Activated gamma-delta T cell treated with anti-CD3 and anti-CD28 coated beads, Interleukin-2, amount 50 U/mL, for 16 hours (primary cell): ENCODE data around the gene EAF2.
"Not testable (repeated sequence)": the region's sequence is repeated elsewhere in the genome, so short reads cannot be mapped to it uniquely, and the experiment has no call there.

ENCODE experiments used
- DNase-seq: peaks from one replicate; pipeline ENCODE4 v3.0.0-alpha.2; 2020; ENCODE audit warnings: low read depth

The EAF2 gene

DNA sequence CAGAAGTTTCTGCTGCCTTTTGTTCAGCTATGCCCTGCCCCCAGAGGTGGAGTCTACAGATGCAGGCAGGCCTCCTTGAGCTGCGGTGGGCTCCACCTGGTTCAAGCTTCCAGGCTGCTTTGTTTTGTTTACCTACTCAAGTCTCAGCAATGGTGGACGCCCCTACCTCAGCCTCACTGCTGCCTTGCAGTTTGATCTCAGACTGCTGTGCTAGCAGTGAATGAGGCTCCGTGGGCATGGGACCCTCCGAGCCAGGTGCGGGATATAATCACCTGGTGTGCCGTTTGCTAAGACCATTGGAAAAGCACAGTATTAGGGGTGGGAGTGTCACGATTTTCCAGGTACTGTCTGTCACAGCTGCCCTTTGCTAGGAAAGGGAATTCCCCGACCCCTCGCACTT lies 28.2 kb downstream of the EAF2 start:
- not testable (repeated sequence) for DNase-seq

DNA sequence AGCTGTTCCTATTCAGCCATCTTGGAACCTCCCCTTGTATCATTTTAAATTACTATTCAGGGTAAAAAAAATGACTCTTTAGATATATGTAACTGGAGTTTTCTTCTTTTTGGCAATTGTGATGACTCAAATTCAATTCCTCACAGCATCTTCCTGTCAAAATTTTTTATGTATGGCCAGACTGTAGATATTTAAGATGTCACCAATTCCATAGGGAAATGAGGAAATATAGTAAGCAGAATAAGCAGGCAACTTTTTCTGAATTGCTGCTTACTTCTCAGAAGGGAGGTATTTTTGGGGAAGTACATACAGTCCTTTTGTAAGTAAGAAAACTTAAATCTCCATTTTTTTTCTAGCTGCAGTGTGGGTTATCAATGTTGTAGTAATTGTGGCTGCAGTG lies 28.8 kb downstream of the EAF2 start:
- DNase-seq, result no peak

DNA sequence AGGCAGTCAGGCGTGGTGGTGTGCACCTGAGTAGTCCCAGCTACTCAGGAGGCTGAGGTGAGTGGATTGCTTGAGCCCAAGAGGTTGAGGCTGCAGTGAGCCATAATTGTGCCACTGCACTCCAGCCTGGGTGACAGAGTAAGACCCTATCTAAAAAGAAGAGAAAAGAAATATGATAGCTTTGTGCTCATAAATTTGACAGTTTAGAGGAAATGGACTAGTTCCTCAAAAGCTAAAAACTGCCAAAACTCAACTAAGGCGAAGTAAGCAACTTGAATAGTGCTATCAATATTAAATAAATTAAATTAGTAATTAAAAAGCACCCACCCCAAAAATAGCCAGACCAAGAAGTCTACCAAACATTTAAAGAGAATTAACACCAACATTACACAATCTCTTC lies 34.7 kb downstream of the EAF2 start:
- no peak for DNase-seq

DNA sequence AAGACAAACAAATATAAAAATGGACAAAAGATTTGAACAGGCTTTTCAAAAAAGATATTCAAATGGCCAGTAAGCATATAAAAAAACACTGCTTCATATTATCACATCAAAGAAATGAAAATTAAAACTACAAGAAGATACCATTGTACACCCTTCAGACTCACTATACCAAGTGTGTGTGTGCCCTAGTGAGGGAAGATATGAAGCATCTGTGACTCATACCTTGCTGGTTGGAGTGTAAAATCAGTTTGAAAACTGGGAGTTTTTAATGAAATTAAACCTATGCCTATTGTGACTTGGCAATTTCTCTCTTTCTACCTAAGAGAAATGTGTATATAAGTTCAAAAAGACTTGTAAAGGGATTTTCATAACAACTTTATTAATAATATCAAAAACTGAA lies 35.7 kb downstream of the EAF2 start:
- DNase-seq, result no peak

DNA sequence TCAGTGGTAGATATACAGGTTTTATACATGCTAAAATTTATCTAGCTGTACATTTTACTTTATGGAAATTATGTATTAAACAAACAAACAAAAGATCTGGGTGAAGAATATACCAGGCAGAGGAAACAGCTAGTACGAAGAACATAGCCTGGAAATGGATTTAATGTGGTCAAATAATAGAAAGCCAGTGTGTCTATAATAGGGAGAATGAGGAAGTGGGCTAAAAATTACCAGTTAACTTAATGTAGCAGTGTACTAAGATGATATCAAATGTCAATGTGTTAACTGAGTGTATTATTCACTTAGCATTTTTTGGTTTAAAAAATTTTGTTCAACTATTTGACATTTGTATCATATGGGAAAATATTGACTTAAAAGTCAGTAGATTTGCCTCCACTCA lies 36.4 kb downstream of the EAF2 start:
- DNase-seq, result no peak

DNA sequence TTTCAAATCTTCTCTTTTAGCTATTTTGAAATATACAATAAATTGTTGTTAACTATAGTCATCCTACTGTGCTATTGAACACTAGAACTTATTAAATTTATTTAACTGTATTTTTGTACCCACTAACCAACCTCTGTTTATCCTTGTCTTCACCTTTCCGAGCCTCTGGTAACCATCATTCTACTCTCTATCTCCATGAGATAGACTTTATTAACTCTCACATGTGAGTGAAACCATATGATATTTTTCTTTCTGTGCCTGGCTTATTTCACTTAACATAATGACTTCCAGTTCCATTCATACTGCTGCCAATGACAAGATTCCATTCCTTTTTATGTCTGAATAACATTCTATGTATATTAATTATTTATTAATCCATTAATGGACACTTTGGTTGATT lies 43.4 kb downstream of the EAF2 start:
- no peak for DNase-seq

DNA sequence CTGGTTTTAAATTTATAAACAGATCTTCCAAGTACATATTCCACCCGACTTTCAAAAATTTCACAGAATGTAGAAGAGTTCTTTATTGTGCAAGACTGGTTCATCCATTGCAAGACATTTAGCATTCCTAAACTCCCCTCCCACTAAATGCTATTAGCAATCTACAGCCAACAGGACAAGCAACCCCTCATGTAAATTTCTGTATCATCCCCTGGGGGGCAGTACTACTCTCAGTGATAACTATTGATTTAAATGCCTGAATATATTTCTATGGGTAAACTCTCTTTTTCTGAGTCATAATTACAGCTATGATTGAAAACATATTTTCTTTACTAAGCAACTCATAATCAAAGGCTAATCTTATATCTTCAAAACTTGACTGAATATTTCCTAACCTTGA lies 48.5 kb downstream of the EAF2 start:
- DNase-seq, result no peak

DNA sequence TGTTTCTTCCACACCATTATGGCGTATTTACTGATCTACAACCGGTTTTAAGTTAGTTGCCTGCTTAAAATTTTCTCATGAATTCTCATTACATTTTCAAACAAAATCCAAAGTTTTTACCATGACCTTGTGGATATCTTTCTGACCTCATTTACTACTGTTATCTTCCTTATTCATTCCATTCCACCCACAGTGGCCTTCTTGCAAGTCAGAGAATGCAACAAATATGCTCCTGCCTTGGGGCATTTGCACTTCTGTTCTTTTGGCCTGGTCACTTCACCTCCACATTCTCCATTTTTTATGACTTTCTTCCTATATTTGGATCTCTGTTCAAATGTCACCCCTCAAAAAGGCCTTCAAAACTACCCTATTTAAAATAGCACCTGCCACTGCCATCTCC lies 50.4 kb downstream of the EAF2 start:
- no peak for DNase-seq

DNA sequence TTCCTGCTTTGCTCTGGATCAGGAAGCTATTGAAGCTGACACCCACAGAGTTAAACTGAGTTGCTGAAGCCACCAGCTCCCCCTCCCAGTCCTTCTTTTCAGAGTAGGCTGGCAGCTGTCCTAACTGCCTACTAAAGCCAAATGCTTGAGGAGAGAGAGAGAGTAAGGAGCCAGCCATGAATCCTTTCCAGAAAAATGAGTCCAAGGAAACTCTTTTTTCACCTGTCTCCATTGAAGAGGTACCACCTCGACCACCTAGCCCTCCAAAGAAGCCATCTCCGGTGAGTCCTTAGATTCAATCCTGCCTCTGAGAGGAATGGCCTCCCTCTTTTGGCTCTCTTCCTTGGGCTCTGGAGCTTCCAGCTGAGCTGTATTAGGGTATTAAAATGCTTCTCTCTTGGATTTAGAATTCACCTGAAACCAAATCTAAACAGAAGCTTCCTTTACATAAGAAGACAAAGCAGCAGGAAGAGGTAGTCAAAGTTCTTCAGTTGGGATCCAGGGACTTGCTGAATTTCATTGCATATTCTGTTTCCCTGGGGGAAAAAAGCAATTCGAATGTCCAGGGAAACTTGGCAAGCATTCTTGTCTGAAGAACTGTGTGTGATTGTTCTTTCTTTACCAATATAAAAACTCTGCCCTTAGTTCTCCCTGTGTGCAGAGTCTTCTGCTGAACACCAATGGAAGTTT lies 59.4 kb downstream of the EAF2 start, which contains the start of gene SLC15A2:
Gene SLC15A2, plus strand, starts transcription at position 101 of the 690 bp plus-strand sequence. Its CDS starts 76 bp downstream, at position 177.
- no peak for DNase-seq

DNA sequence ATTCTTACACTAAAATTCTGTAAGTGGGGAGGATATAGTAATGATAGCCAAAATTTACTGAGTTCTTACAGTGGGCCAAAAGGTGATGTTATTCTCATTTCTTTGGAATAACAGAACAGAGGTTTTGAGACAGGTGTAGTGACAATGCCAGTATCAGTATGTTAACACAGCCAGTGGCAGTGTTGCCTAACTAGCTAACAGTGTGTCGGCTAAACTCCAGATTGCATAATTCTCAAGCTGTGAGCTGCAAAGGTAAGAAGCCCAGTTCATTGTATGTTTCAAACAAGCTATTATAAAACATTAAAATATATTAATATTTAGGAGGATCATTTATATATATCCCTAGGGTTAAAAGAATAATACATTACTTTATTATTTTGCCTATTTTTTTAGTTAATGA lies 60.1 kb downstream of the EAF2 start:
- DNase-seq, result no peak

DNA sequence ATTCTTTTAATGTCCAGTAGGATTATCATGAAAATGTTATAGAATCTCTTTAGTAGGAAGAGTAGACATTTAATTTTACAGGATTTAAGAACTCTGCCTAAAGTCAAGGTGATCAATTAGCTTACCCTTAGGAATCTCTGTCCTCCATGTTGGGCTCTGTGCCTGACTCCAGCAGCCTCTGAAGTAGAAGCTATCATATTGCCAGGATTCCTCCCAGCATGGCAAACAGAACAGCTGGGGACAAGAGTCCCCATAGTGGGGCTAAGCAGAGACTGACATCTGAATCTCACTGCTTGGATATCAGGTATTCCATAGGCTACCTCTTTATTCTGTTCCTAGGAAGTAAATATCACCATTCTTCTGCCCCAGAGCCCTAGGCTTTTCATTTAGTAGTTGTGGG lies 60.7 kb downstream of the EAF2 start:
- no peak for DNase-seq

DNA sequence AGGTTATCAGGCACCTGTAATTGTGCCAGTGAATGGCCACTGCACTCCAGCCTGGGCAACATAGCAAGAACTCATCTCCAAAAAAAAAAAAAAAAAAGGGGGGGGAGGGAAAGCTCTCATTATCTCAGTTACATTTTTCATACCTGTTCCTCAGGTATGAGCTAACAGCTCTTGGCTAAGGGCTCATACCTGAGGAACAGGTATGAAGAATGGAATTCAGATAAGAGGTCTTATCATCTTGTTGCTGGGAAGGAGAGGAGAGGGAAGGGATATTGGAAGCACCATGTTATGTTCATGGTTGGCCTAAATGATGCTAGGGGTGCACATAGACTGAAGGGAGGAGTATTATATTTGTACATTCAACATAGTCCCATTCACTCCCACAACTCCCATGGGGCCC lies 61.8 kb downstream of the EAF2 start:
- DNase-seq, result no peak

DNA sequence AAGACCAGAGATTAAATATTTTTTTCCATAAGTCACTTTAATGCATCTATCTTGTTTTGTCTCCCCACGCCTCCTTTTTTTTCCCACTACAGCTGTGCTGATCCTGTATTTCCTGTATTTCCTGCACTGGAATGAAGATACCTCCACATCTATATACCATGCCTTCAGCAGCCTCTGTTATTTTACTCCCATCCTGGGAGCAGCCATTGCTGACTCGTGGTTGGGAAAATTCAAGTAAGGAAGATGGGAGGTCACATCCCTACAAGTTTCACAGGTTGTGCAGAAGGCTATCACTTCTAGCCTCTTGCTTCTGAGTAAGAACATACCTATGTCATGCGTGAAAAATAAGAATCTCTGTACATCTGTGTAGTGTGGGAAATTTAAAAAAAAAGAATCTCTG lies 62.3 kb downstream of the EAF2 start:
- no peak for DNase-seq

DNA sequence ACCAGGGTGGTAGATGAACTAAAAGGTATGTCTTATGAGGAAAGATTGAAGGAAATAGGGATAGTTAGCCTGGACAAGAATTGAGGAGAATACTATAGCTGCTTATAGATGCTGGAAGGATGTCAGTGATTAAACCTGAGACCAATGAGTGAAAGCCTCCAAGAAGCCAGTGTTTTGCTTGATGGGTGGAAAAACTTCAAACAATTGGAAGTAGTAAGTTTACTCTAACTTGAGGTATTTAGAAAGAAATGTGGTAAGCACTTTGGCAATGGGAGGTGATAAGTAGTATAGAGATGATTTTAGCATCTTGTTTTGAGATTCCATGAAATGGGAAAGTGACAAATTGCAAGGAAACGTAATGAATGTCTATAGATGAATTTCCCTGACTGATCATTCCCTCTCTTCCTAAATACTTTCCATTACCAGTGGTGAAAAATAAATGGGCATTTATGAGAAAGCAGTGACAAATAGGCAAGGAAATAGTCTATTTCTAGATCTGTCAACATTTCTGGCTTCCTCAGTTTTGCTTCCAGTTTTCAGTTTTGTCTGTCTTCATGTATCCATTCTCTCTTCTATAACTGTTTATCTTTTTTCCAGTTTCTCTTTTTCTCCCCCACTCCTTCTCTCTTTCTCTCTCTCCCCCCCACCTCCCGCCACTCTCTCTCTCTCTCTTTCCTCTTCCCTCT lies 78.4 kb downstream of the EAF2 start:
- no peak for DNase-seq

DNA sequence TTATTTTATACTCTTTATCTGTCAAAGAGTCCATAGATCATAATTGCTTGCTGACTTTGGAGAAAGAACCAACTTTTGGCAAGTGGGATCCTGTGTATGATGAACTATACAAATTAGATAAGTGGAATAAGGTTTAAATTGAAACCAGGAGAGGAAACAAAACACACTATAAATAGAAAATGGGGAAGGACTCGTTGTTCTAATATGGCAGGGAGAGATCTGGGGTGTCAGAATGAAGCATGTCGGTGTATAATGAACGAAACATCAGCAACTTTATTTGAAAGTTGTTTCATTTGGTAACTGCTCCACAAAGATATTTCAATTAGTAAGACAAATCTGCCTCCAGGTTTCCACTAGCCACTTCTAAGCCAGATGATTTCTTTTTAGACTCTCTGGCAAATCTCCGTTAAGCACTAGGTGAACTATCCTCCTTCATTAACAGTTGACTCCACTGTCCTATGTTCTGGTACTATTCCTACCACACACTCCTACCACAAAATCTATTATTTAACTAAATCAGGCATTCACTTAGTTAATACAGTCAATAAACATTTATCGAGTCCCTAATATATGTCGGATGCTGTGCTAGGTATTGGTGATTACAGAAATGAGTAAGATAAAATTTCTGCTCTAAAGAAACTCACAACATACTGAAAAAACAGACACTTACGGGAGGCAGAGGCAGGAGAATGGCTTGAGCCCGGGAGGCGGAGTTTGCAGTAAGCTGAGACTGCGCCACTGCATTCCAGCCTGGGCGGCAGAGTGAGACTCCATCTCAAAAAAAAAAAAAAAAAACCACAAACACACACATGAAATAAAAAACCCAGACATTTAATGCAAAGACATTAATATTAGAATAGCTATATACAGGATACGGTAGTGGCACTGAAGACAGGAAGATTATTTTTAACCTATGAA lies 79.3 kb downstream of the EAF2 start:
- DNase-seq, result no peak

DNA sequence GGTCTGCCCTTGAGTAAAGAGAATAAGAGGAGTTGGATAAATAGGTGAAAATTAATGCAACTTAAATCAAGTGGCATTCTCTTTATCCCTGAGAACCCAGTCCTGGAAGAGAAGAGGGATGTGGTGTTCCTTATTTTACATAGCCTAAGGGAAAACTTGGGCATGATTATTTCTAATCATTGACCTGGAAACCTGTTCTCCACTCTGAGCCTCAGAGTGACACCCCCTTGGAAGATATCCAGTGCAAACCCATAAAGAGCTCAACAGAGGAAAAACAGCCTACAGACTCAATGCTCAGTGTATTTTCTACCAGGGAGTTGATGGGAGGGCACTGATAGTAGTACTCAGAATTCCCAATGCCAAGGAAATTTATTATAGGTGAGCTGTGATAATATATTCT lies 81.2 kb downstream of the EAF2 start:
- no peak for DNase-seq

DNA sequence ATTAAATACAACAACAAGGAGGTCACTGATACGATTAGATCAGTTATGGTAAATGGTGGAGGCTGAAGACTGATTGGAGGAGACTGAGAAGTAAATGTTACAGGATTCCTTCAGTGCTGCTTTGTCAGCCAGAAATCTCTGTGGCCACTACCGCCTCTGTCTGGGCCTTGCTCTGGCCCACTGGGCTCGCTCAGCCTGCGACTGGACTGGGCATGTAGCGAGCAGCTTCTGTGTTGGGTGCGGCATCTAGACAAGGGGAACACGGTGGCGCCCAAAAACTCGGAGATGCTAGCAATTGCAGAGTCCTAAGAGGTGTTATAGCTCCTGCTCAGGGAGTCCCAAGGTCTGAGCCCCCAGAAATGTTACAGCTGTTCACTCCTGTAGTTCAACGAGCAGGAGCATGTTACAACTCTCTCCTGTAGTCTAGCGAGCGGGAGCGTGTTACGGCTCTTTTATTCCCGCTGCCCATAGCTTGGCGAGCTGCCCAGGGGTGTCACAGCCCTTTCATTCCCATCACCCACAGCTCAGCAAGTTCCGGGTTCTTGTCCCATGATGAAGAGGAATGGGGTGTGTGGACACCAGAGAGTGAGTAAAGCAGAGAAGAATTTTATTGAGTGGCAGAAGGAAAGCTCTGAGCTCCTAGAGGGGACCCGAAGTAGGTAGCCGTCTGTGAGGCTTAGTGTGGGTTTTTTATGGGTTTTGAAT lies 83.9 kb downstream of the EAF2 start:
- DNase-seq, result no peak

DNA sequence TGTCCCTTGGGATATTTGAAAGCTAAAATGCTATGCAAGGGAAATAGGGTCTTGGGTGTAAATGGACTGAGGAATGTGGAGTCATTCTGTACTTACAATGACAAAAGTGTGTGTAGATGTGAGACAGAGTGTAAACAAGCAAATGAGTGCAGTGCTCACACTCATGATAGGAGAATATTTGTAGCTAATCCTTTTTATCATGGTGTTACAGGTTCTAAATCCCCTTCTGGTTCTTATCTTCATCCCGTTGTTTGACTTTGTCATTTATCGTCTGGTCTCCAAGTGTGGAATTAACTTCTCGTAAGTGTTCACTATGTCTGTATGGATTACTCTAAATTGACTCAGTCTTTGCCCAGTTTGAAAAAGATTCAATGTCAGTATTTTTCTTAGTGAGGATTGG lies 89.7 kb downstream of the EAF2 start:
- DNase-seq, result no peak

DNA sequence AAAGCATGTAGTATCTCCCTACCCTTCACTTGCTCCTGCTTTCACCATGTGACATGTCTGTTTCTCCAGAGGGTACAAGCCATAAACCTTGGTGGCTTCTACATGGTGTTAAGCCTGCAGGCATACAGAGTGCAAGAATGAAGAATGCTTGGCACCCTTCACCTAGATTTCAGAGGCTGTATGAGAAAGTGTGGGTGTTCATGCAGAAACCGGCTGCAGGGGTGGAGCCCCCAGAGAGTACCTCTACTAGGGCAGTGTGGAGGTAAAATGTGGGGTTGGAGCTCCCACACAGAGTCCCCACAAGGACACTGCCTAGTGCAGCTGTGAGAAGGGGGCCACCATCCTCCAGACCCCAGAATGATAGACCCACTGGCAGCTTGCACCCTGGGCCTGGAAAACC lies 91.4 kb downstream of the EAF2 start:
- DNase-seq, result no peak
